ENCODE results near the gene NLRP8.

DNA sequence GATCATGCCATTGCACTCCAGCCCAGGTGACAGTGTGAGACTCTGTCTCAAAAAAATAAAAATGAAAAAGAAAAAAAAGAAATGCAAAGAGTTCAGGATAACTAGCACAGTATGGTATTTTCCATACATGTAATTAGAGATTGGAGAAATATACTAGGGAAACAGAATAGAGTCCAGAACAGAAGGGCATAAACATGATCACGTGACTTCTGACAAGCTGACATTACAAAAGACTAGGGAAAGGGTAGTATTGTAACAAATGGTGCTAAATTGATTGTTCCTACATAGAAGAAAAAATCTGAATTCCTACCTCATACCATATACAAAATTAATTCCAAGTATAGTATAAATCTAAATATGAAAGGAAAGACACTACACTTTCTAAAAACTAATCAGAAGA is 37.6 kb downstream of the NLRP8 start:
- TF ChIP-seq, protein P1, sequence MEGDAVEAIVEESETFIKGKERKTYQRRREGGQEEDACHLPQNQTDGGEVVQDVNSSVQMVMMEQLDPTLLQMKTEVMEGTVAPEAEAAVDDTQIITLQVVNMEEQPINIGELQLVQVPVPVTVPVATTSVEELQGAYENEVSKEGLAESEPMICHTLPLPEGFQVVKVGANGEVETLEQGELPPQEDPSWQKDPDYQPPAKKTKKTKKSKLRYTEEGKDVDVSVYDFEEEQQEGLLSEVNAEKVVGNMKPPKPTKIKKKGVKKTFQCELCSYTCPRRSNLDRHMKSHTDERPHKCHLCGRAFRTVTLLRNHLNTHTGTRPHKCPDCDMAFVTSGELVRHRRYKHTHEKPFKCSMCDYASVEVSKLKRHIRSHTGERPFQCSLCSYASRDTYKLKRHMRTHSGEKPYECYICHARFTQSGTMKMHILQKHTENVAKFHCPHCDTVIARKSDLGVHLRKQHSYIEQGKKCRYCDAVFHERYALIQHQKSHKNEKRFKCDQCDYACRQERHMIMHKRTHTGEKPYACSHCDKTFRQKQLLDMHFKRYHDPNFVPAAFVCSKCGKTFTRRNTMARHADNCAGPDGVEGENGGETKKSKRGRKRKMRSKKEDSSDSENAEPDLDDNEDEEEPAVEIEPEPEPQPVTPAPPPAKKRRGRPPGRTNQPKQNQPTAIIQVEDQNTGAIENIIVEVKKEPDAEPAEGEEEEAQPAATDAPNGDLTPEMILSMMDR (IDR thresholded peaks at IDR 0.05) = no peak
- TF ChIP-seq ZFX (IDR thresholded peaks at IDR 0.05; ENCODE audit: borderline replicate concordance) = no peak

Measured in 22Rv1 (cell line).